Stimulated activated CD8-positive, alpha-beta memory T cell treated with anti-CD3 and anti-CD28 coated beads, Interleukin-4, amount 100 ng/mL, for 4 hours (primary cell): ENCODE measurements around the gene SERPINE1.

Source experiments
- DNase-seq, 2 donors: peaks; one replicate each; pipeline ENCODE4 v3.0.0-alpha.2; 2020; ENCODE audit warnings: low read depth in 2 of 2, low spot score in 1 of 2

Gene SERPINE1

GRCh38 chr7:101167645-101168411, 40.9 kb downstream of the SERPINE1 start:
- DNase-seq, result no peak

GRCh38 chr7:101168412-101169049, 41.6 kb downstream of the SERPINE1 start:
- DNase-seq, result no peak

GRCh38 chr7:101169110-101169837, 42.4 kb downstream of the SERPINE1 start:
- DNase-seq, result no peak

GRCh38 chr7:101169838-101170551, 43.1 kb downstream of the SERPINE1 start:
- DNase-seq, result peak; percentile 67 to 71

- DNase-seq, result no peak
These were observed 43.9 kb downstream of the SERPINE1 start for GRCh38 chr7:101170617-101171441.

GRCh38 chr7:101171442-101171837, 44.5 kb downstream of the SERPINE1 start:
- DNase-seq, result no peak

- no peak for DNase-seq
These were observed 45.3 kb downstream of the SERPINE1 start for GRCh38 chr7:101172005-101172853.

GRCh38 chr7:101172854-101173751, 46.2 kb downstream of the SERPINE1 start:
- no peak for DNase-seq

GRCh38 chr7:101173752-101174244, 46.9 kb downstream of the SERPINE1 start:
- no peak for DNase-seq

- DNase-seq, result no peak
These were observed 47.5 kb downstream of the SERPINE1 start for GRCh38 chr7:101174322-101174854.

GRCh38 chr7:101175664-101176063, 48.8 kb downstream of the SERPINE1 start:
- DNase-seq, result no peak

- no peak for DNase-seq
These were observed 50.7 kb downstream of the SERPINE1 start for GRCh38 chr7:101177644-101178043.

GRCh38 chr7:101179117-101179516, 52.2 kb downstream of the SERPINE1 start:
- no peak for DNase-seq

GRCh38 chr7:101179713-101180112, 52.8 kb downstream of the SERPINE1 start:
- no peak for DNase-seq

GRCh38 chr7:101180130-101180755, 53.3 kb downstream of the SERPINE1 start, which contains the start of gene NAT16:
Gene NAT16 (minus strand): TSS chr7:101180293. CDS start chr7:101174807, 5,486 bp downstream.
- DNase-seq, result no peak

GRCh38 chr7:101185258-101185839, 58.4 kb downstream of the SERPINE1 start:
- no peak for DNase-seq

GRCh38 chr7:101186194-101186593, 59.3 kb downstream of the SERPINE1 start:
- DNase-seq, result no peak
